Measurements from ENCODE around the gene FAM135A. TPM values are rescaled to one million over a fixed set of nuclear protein-coding genes. Genes with fewer than 3 reads are reported as not detected.
"Not testable (repeated sequence)": the region's sequence is repeated elsewhere in the genome, so short reads cannot be mapped to it uniquely, and the experiment has no call there.

The FAM135A gene
- total and polyA plus RNA-seq, 2 of the 4 experiments (the other 2 are of a cell fraction): 2.2 to 7.9 TPM

DNA sequence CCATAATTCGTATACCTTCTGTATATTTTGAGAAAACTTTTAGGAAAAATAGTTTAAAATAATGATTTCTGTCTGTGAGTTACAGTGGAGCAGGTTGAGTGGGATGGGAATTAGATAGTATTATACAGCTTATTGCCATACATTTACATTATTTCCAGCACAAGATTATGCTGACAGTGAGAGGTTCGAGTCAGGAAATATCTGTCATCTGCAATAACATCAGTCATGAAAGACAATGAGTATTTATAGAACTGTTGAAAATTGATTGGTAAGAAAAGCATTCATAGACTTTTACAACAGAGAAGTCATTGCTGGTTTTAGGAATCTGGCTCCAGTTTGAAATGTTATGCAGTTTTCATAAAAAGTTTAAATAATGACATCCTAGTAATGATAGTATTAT is 45.9 kb downstream of the FAM135A start:
- H3K9me1 ChIP-seq (ENCODE audit: insufficient read depth, low read length): no peaks in the 10 kb centered on the region
- H2BK20ac ChIP-seq (ENCODE audit: low read depth, low read length): no peak overlapping the region
- no peak overlapping the region for H4K8ac ChIP-seq (ENCODE audit: low read depth in 2 of 2, low read length in 2 of 2)
- H3K18ac ChIP-seq (ENCODE audit: low read depth, low read length): no peak overlapping the region
- ChIA-PET POLR2A (ENCODE audit: unreplicated experiment) (no interaction called here), CTCF (no interaction called here)
- H2AFZ ChIP-seq (replicated peaks; ENCODE audit: low read length, poor library complexity): no peak overlapping the region
- intact Hi-C loops (cut with micrococcal nuclease) (no loop called here), dilution Hi-C loops (cut with HindIII; ENCODE audit: low sequenced_read_pairs, unreplicated experiment) (no loop called here), in situ Hi-C loops (cut with MboI; ENCODE audit: low sequenced_read_pairs) (no loop called here)
- H3K27ac ChIP-seq (ENCODE audit: insufficient read depth, low read length): no peak overlapping the region
- no peaks in the 10 kb centered on the region for H3K9me3 ChIP-seq (ENCODE audit: control insufficient read depth, insufficient read depth, low read length)
- ATAC-seq (ENCODE audit: low read depth) (no peak), DNase-seq (no peak)
- no peak overlapping the region for H3K14ac ChIP-seq (replicated peaks; ENCODE audit: low read depth, low read length)
- H4K20me1 ChIP-seq (ENCODE audit: insufficient read depth, low read length): no peaks in the 10 kb centered on the region
- no peak overlapping the region for H3K4me2 ChIP-seq (ENCODE audit: low read depth, low read length)
- H3K23ac ChIP-seq (ENCODE audit: low read depth, low read length): no peak overlapping the region
- H4K5ac ChIP-seq (ENCODE audit: low read depth, low read length): no peak overlapping the region
- H2AK5ac ChIP-seq (ENCODE audit: low read depth, low read length): no peak overlapping the region
- H3K56ac ChIP-seq (ENCODE audit: extremely low read depth, insufficient read depth, low read length): no peak overlapping the region
- H2BK120ac ChIP-seq (ENCODE audit: low read depth, low read length): no peak overlapping the region
- no peak overlapping the region for H3K4ac ChIP-seq (ENCODE audit: low read depth, low read length)
- H3K4me3 ChIP-seq (ENCODE audit: insufficient read depth, low read depth, low read length): no peak overlapping the region
- no peak overlapping the region for H2AK9ac ChIP-seq (replicated peaks; ENCODE audit: low read depth, low read length, poor library complexity)
- H3K9ac ChIP-seq (ENCODE audit: low read depth, low read length): no peak overlapping the region
- H2BK15ac ChIP-seq (ENCODE audit: low read depth, low read length): no peak overlapping the region
- no TSS peak for BruUV-seq (replicated peaks)
- no peak overlapping the region for H4K91ac ChIP-seq (ENCODE audit: insufficient read depth, low read depth, low read length)
- no peaks in the 10 kb centered on the region for H3K4me1 ChIP-seq (ENCODE audit: control insufficient read depth, insufficient read depth, low read length)
- no peaks in the 10 kb centered on the region for H3K79me1 ChIP-seq (ENCODE audit: low read depth in 1 of 2, low read length in 2 of 2)
- 100% methylated on average over 1 of the region's 2 CpGs; no CpG with 5 or more reads in 1 of the 2 experiments for WGBS, 2 experiments (ENCODE audit: extremely low coverage in 2 of 2, insufficient read length in 1 of 2)
- H2BK5ac ChIP-seq (ENCODE audit: low read depth, low read length, poor library complexity, severe bottlenecking): no peak overlapping the region
- no peak for TF ChIP-seq FOS (IDR thresholded peaks at IDR 0.05; ENCODE audit: low read depth, low read length)
- H3K36me3 ChIP-seq (ENCODE audit: control insufficient read depth, insufficient read depth, low read length): no peaks in the 10 kb centered on the region
- no peaks in the 10 kb centered on the region for H3K27me3 ChIP-seq (ENCODE audit: control insufficient read depth, insufficient read depth, low read length)

DNA sequence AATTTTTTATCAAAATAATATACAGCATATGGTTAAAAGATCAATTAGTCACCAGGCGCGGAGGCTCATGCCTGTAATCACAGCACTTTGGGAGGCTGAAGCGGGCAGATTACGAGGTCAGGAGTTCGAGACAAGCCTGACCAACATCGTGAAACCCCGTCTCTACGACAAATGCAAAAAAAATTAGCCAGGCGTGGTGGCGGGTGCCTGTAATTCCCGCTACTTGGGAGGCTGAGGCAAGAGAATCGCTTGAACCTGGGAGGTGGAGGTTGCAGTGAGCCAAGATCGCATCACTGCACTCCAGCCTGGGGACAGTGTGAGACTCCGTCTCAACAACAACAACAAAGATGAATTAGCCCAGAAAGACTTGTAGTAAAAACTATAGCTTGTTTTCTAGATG is 46.4 kb downstream of the FAM135A start:
- H3K23ac ChIP-seq (ENCODE audit: low read depth, low read length); H3K36me3 ChIP-seq (ENCODE audit: control insufficient read depth, insufficient read depth, low read length); in situ Hi-C loops (cut with MboI; ENCODE audit: low sequenced_read_pairs); H2AK5ac ChIP-seq (ENCODE audit: low read depth, low read length); H3K79me1 ChIP-seq (ENCODE audit: low read depth in 1 of 2, low read length in 2 of 2); H3K4ac ChIP-seq (ENCODE audit: low read depth, low read length); H2BK20ac ChIP-seq (ENCODE audit: low read depth, low read length); BruUV-seq (replicated peaks); ATAC-seq (ENCODE audit: low read depth); H2BK5ac ChIP-seq (ENCODE audit: low read depth, low read length, poor library complexity, severe bottlenecking); H2BK15ac ChIP-seq (ENCODE audit: low read depth, low read length); H4K91ac ChIP-seq (ENCODE audit: insufficient read depth, low read depth, low read length); H3K56ac ChIP-seq (ENCODE audit: extremely low read depth, insufficient read depth, low read length); POLR2A ChIA-PET (ENCODE audit: unreplicated experiment); DNase-seq; H3K9me3 ChIP-seq (ENCODE audit: control insufficient read depth, insufficient read depth, low read length); H3K18ac ChIP-seq (ENCODE audit: low read depth, low read length); H2BK120ac ChIP-seq (ENCODE audit: low read depth, low read length); H3K14ac ChIP-seq (replicated peaks; ENCODE audit: low read depth, low read length); H3K27ac ChIP-seq (ENCODE audit: insufficient read depth, low read length); H4K20me1 ChIP-seq (ENCODE audit: insufficient read depth, low read length); H3K4me1 ChIP-seq (ENCODE audit: control insufficient read depth, insufficient read depth, low read length); H4K5ac ChIP-seq (ENCODE audit: low read depth, low read length); H4K8ac ChIP-seq (ENCODE audit: low read depth in 2 of 2, low read length in 2 of 2); intact Hi-C loops (cut with micrococcal nuclease); H2AFZ ChIP-seq (replicated peaks; ENCODE audit: low read length, poor library complexity); H2AK9ac ChIP-seq (replicated peaks; ENCODE audit: low read depth, low read length, poor library complexity); CTCF ChIA-PET; H3K4me3 ChIP-seq (ENCODE audit: insufficient read depth, low read depth, low read length); H3K9ac ChIP-seq (ENCODE audit: low read depth, low read length); H3K9me1 ChIP-seq (ENCODE audit: insufficient read depth, low read length); dilution Hi-C loops (cut with HindIII; ENCODE audit: low sequenced_read_pairs, unreplicated experiment); H3K27me3 ChIP-seq (ENCODE audit: control insufficient read depth, insufficient read depth, low read length); H3K4me2 ChIP-seq (ENCODE audit: low read depth, low read length): not testable (repeated sequence)
- 92% methylated on average over 5 of the region's 14 CpGs; no CpG with 5 or more reads in 1 of the 2 experiments for WGBS, 2 experiments (ENCODE audit: extremely low coverage in 2 of 2, insufficient read length in 1 of 2)

All from IMR-90 (cell line).